Hindlimb muscle (tissue), 1 donor: Measurements from ENCODE around the gene MYL11. TPM values are rescaled to one million over a fixed set of nuclear protein-coding genes. Genes with fewer than 3 reads are reported as not detected.
"Not testable (repeated sequence)": the region's sequence is repeated elsewhere in the genome, so short reads cannot be mapped to it uniquely, and the experiment has no call there.

Experiments
- DNase-seq: peaks from one replicate; pipeline ENCODE4 v3.0.0-alpha.2; 2013
- polyA plus RNA-seq: library from polyadenylated mRNA; unstranded; fragments of 120-200 nt; gene quantifications from one replicate; pipeline ENCODE4 v1.2.1, GENCODE V29; 2013; ENCODE audit not compliant: insufficient read length

Gene MYL11
- polyA plus RNA-seq = 9,565 TPM

GRCh38 chr16:30374538-30374937 lies at the start of gene MYL11:
MYL11 (plus strand) TSS chr16:30374802; CDS start chr16:30374858, 56 bp downstream.
- DNase-seq = no peak

GRCh38 chr16:30334473-30334989 lies 40.1 kb upstream of the MYL11 start:
- DNase-seq = peak; percentile 85

GRCh38 chr16:30335028-30335597 lies 39.5 kb upstream of the MYL11 start:
- peak; percentile 72 for DNase-seq

GRCh38 chr16:30335598-30336474 lies 38.8 kb upstream of the MYL11 start:
- DNase-seq = no peak

- DNase-seq = not testable (repeated sequence)
These were observed 36.6 kb upstream of the MYL11 start for GRCh38 chr16:30337964-30338357.

GRCh38 chr16:30338715-30339114 lies 35.9 kb upstream of the MYL11 start:
- DNase-seq = not testable (repeated sequence)

GRCh38 chr16:30340621-30341020 lies 34.0 kb upstream of the MYL11 start:
- DNase-seq = no peak

GRCh38 chr16:30341971-30342370 lies 32.6 kb upstream of the MYL11 start:
- not testable (repeated sequence) for DNase-seq

GRCh38 chr16:30342751-30343490 lies 31.7 kb upstream of the MYL11 start:
- DNase-seq = no peak

- not testable (repeated sequence) for DNase-seq
These were observed 31.1 kb upstream of the MYL11 start for GRCh38 chr16:30343491-30343820.

GRCh38 chr16:30346286-30346685 lies 28.3 kb upstream of the MYL11 start:
- no peak for DNase-seq

- DNase-seq = no peak
These were observed 26.5 kb upstream of the MYL11 start for GRCh38 chr16:30348113-30348512.

GRCh38 chr16:30348929-30349328 lies 25.7 kb upstream of the MYL11 start:
- DNase-seq = no peak

GRCh38 chr16:30349675-30350074 lies 24.9 kb upstream of the MYL11 start:
- no peak for DNase-seq

GRCh38 chr16:30350134-30350871 lies 24.3 kb upstream of the MYL11 start:
- no peak for DNase-seq

GRCh38 chr16:30351001-30351441 lies 23.6 kb upstream of the MYL11 start:
- no peak for DNase-seq

GRCh38 chr16:30351586-30352419 lies 22.8 kb upstream of the MYL11 start:
- DNase-seq = peak; percentile 42

- no peak for DNase-seq
These were observed 21.9 kb upstream of the MYL11 start for GRCh38 chr16:30352488-30353401.

- DNase-seq = no peak
These were observed 21.0 kb upstream of the MYL11 start for GRCh38 chr16:30353438-30354129.
